COLO829 (cell line): ENCODE measurements around the gene SUPT3H.
A peak's percentile ranks its signal among the peaks of the same experiment; 100 is the strongest.
"Not testable (repeated sequence)": the region's sequence is repeated elsewhere in the genome, so short reads cannot be mapped to it uniquely, and the experiment has no call there.

Experiments
- DNase-seq: peaks from one replicate; pipeline ENCODE4 v3.0.0; 2012; ENCODE audit warnings: low spot score

Gene SUPT3H

GRCh38 chr6:45052325-45052724 lies 325.4 kb downstream of the SUPT3H start:
- DNase-seq: no peak

DNA sequence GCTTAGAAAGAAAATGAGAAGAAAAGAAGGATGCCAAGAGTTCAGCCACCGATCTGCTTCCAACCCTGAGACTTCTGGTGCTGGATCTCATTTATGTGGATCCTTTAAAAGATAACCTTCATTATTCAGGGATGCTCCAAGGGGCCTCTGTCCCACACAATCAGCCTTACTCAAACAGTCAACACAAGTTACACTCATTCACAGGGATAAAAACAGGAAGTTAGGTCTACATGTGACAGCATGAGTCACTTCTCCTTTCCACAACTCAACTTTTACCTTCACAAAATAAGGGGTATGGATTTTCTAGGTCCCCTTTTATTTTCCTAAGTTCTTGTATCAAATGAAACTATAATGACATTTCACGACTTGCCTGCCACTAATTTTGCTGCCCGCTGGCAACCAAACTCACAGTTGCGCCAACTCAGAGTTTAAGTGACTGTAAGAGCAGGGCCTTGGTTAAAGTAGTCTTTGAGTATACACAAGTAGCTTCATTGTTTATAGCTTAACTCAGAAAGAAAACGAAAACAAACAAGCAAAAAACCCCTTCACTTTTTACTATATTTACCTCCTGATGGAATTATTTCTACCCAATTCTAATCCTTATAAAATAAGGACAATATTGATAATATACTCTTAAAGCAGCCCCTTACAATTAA lies 328.4 kb downstream of the SUPT3H start:
- DNase-seq: peak; percentile 86

DNA sequence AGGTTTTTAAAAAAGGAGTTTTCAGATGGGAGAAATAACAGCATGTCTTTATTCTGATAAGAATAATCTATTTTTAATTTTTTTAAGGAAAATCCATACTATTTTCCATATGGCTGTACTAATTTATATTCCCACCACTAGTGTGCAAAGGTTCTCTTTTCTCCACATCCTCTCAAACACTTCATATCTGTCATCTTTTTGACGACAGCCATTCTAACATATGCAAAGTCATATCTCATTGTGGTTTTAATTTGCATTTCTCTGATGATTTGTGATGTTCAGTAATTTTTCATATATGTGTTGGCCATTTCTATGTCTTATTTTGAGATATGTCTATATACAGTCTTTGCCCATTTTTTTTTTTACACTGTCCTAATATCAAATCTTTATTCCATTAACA lies 330.2 kb downstream of the SUPT3H start:
- no peak for DNase-seq

DNA sequence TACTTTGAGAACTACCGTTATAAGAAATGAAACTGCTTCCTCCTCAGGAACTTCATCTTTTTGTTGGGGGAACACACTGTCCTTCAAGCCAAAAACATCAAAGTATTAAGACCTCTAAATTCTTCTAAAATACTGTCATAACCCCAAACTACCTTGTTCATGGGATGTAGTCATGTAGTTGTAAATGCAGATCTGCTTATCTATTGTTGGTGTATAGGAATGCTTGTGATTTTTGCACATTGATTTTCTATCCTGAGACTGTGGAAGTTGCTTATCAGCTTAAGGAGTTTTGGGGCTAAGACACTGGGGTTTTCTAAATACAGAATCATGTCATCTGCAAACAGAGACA lies 332.5 kb downstream of the SUPT3H start:
- no peak for DNase-seq

GRCh38 chr6:45044510-45045252 lies 333.1 kb downstream of the SUPT3H start:
- no peak for DNase-seq

DNA sequence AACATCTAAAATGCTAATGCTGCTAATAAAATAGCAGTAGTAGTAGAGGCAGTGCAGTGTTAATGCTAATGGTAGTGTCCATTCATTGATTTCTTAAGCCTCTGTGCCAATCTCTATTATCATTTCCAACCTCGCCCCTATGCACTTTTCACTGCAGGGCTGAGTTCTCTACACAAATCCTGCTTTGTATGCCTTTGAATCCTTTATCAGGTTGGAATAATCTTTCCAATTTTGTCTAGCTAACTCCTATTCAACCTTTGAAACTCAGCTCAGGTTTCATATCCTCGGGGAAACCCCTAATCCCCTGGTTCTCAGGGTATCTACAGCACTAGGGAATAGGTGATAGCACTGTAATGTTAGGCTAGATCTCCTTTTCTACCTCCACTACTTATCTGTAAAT lies 333.6 kb downstream of the SUPT3H start:
- DNase-seq: peak; percentile 16

GRCh38 chr6:45042673-45043072 lies 335.1 kb downstream of the SUPT3H start:
- DNase-seq: not testable (repeated sequence)

- no peak for DNase-seq
Measured at GRCh38 chr6:45038226-45038625, 339.5 kb downstream of the SUPT3H start.

DNA sequence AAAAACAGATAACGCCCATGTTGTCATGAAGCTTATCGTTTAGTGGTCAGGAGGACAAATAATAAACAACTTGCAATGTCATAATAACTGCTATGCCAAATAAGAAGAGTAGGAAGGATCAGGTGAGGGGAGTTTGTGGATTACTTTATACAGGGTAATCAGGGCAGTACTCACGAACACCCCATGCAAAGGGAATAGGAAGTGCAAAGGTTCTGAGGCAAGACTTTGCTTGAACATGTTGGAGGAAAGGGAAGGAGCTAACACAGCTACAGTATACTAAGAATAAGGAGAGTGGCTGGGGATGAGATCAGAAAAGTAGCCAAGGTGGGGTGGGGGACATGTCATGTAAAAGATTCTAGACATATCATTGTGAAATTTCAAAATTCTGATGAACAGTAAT lies 341.6 kb downstream of the SUPT3H start:
- no peak for DNase-seq

GRCh38 chr6:45032426-45032825 lies 345.3 kb downstream of the SUPT3H start:
- no peak for DNase-seq

GRCh38 chr6:45031601-45032000 lies 346.1 kb downstream of the SUPT3H start:
- no peak for DNase-seq

- no peak for DNase-seq
Measured at GRCh38 chr6:45027126-45027525, 350.6 kb downstream of the SUPT3H start.

- DNase-seq: no peak
Measured at GRCh38 chr6:45026003-45026516, 351.7 kb downstream of the SUPT3H start.

DNA sequence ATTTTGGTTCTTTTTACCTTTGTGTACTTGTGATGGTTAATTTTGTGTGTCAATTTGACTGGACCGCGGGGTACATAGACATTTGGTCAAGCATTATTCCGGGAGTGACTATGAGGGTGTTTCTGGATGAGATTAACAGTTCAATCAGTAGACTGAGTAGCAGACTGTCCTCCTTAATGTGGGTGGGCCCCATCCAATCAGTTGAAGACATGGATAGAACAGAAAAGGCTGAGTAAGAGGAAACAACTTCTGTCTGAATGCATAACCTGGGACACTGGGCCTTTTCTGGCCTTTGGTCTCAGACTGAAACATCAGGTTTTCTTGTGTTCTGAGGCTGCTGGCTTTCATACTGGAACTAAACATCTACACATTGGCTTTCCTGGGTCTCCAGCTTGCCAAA lies 353.1 kb downstream of the SUPT3H start:
- DNase-seq: no peak

- DNase-seq: no peak
Measured at GRCh38 chr6:45021676-45022075, 356.1 kb downstream of the SUPT3H start.

DNA sequence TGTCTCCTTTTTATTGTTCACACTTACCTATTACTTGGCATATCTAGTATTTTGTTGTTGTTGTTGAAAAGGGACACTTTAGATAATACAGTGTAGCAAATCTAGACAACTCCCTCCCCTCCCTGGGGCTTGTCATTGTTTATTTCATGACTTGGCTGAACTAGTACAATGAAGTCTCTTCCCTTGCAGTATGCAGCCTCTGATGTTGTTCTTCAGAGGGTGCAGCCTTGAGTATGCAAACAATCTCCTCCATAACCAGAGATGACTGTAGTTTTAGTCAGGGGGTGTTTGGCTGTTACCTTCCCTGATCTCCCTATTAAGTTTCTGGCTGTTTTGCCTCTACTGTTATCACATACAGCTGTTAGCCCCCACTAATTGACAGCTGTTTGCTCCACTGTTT lies 365.0 kb downstream of the SUPT3H start:
- no peak for DNase-seq

GRCh38 chr6:45009576-45009975 lies 368.2 kb downstream of the SUPT3H start:
- DNase-seq: no peak

- no peak for DNase-seq
Measured at GRCh38 chr6:45006893-45007292, 370.8 kb downstream of the SUPT3H start.

DNA sequence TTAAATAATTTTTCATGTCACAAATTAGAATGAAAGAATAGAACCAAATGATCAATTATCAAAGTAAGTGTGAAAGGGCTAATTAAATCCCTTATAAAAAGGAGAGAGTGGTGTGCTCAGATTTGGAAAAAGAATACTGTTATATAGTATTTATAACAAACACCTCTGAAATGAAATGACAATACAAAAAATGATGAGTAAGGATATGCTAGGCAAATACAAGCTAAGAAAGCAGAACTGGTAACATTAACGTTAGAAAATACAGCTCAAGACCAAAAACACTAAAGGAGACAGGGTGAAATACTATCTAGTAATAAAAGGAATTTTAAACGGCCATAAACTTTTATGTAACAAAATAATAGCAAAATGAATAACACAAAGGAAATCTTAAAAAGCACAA lies 373.8 kb downstream of the SUPT3H start:
- no peak for DNase-seq

DNA sequence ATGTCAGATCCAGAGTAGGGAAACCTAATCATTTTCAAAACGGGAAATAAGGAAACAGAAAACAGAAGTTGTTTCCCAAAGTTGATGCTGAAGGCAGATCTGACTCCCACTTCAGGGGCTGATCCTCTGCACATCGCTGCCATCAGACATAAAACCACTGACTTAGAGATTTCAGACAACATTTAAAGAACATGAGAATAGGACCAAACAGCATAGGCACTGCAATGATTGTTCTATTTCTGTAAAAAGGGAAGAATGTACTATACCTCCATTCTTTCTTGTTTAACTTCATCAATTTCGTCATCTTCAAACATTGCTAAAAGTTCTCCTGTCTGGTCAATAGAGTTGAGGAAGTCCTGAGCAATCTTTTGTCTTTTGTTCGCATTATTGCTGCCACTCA lies 374.3 kb downstream of the SUPT3H start:
- DNase-seq: no peak

- DNase-seq: no peak
Measured at GRCh38 chr6:45002390-45003105, 375.2 kb downstream of the SUPT3H start.

GRCh38 chr6:45001663-45002062 lies 376.1 kb downstream of the SUPT3H start:
- DNase-seq: no peak

DNA sequence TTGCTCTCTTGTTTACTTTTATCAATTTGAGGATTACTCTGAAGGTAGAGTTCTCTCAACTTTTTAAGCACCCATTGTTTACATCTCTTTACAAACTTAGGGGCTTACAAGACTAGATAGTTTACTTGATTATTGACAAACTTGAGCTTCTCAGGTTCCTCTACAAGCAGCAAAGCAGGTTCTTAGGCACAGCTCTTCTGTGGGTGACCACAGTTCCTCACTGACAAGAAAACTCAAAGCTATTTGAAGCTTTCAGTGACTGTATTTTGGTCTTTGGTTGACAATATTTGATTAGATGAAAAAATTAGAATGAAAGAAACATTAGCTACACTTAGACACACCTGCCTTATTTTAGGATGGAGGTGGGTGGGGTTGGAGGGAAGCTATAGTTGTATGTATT lies 376.9 kb downstream of the SUPT3H start:
- no peak for DNase-seq
